Sciatic nerve (tissue), 2 donors: ENCODE measurements around the gene PAQR4. TPM values are rescaled to one million over a fixed set of nuclear protein-coding genes. Genes with fewer than 3 reads are reported as not detected.

ENCODE experiments used
- ATAC-seq: fragments of 200-7000 bp; cut with Tn5 transposase; one replicate; pipeline ENCODE4 v1.9.1; 2020; ENCODE audit warnings: mild to moderate bottlenecking, moderate library complexity
- DNase-seq: peaks from one replicate; pipeline ENCODE4 v3.0.0-alpha.2; 2020; ENCODE audit warnings: low spot score
- intact Hi-C: fragments of 100-400 bp; cut with DNase I; formaldehyde crosslinking; loops from one replicate; pipeline ENCODE4 v1.14.2; 2022
- total RNA-seq: library from RNA; stranded (reverse); fragmentation: NEBNext Ultra II Directional; extraction: Animal tissue kit (Norgen Biotek cat#: 25700); gene quantifications from one replicate; pipeline ENCODE4 v1.2.1, GENCODE V29; 2021
- donor health status: DM: no; HTN: no; CAD: no.
- donor health status: DM: no; HTN: no; CAD: no.

The PAQR4 gene
- total RNA-seq, 1 donor from 2014 or later = 6.6 TPM

DNA sequence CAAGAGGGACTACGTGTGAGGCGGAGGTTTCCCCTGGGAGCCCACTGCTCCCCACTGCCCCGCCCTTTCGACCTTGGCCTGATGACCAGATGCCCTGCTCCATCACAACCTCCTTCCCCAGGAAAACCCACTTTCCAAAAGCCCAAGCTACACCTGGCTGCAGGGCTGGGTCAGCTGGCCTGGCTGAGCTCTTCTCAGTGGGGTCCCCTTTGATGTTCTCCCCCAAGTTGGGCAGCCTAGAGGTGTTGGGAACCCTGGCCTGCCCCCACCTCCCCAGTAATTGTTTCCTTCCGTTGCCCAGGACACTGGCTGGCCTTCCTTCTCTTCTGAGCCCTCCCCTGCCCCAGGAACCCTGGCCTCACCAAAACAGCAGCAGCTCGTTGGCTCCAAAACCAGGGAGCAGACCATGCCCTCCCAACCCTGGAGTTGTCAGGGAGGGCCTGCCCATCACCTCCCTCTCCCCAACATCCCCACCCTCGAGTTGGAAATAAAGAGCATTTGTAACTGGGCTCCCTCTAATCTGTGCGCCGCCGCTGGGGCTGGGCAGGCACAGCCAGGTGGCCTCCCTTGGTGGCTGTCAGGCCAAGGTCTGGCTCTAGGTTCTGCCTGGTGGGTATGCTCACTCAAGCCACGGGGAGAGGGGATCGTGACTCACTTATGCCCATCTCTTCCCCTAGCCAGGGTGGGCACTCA, 45.0 kb downstream of the PAQR4 start:
- intact Hi-C loops = no loop called here
- ATAC-seq = no peak
- no peak for DNase-seq

DNA sequence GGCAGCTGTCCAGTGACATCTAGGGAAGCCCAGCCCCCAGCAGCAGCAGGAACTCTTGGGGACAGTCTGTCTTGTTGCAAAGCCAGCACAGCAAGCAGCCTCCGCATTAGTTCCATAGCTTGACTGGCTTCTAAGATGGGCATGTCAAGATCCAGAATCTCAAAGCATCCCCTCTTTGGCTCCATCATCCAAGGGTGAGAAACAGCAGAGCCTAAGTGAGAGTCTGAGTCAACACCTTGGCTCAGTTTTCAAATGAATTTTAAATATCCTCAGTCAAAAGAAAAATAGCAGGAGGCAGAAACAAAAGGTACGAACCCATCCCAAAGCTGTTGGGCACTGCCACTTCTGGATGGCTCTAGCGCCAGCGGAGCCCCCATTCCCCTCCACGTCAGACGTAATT, 45.8 kb downstream of the PAQR4 start:
- intact Hi-C loops = no loop called here
- ATAC-seq (no peak), DNase-seq (no peak)

DNA sequence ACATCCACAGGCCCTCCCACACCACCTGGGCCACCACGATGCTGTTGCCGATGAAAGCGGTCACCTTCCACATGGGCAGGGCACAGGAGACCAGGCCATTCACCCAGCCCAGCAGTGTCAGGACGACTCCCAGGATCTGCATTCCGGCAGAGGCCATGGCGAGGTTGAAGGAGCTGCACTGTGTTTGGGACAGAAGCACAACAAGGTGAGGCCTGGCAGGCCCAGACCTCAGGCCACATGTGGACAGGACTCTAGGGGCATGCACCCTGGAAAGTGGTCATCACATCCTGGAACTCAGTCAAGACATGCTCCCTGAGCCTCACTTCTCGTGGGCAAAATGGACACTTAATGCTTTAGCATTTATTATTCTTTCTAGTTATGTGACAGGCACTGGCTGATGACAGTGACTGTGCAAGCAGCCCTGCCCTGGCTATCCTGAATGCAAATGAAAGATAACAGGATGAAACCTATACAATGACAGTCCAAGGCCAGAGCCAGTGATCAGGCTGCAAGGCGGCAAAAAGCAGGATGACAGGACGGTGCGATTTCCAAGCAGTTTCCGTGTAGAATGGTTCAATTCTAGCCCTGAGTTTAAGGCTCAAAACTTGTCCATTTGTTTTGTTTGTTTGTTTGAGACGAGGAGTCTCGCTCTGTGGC, 46.8 kb downstream of the PAQR4 start:
- DNase-seq (no peak), ATAC-seq (no peak)
- intact Hi-C loops = no loop called here

DNA sequence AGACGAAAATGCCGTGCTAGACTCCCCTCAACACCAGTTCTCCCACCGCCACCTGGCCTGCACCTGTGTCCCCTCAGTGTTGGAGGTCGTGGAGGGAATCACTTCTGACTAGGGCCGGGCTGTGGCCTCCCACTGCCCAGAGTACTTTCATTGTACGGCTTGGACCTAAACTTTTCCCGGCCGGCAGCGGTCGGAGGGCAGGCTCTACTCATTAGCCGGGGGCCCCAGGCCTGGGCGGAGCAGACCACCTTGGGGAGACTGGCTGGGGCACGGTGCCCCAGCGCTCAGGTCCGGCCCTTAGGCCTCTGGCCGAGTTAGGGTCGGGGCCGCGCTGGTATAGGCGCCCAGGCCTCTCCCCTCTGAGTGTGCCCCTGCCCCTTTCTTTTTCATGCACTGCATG, 48.2 kb downstream of the PAQR4 start:
- ATAC-seq (no peak), DNase-seq (no peak)
- intact Hi-C loops = no loop called here

DNA sequence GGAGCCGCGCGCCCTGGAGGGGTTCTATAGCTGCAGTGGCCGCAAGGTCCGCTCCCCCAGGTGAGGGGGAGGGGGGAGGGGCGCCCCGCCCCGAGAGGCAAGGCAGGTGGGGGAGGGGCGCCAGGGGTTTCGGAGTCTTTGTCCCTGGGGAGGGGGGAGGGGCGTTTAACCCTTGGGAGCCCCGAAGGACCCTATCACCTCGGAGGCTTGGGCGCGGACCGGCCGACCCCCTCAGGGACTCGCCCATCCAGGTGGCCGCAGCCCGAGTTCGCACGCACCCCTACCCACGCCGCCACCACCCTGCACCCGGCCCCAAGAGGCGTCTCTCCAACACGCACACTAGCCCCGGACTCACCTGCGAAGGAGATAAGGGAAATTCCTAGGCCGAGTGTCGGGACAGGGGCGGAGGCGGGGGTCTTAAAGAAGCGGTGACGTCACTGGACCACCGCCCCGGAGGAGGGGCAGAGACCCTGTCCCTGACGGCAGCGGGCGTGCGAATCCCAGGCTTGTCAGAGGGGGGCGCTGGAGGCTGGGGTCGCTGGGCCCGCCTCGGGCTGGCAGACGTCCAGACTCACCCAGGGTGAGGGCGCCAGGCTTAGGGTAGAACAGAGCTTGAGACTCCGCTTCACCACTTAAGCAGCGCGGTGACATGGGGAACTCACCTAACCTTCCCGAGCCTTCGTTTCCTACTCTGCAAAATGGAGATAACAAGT, 48.8 kb downstream of the PAQR4 start, which contains the start of gene CLDN6:
Gene CLDN6, minus strand, starts transcription at position 390 of the 713 bp plus-strand sequence. CDS start 2,162 bp downstream, outside the sequence.
- no peak for ATAC-seq
- no peak for DNase-seq
- intact Hi-C loops = no loop called here

DNA sequence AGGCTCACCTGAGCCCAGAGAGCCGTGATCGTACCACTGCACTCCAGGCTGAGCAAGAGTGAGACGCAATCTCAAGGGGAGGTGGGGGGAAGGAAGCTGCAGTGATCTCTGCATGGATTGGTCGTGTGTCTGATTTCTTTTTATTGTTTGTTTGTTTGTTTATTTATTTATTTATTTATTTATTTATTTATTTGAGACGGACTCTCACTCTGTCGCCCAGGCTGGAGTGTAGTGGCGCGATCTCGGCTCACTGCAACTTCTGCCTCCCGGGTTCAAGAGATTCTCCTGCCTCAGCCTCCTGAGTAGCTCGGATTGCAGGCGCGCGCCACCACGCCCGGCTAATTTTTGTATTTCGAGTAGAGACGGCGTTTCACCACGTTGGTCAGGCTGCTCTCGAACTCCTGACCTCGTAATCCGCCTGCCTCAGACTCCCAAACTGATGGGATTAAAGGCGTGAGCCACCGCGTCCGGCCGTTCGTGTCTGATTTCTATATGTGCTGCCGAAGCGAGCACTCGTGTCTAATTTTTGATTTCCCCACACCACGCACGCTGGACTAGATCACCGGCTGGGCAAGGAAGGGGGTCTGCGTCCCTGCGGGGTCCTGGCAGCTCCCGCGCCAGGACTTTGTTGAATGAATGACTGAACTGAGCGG, 50.6 kb downstream of the PAQR4 start:
- DNase-seq = no peak
- intact Hi-C loops = no loop called here
- no peak for ATAC-seq

DNA sequence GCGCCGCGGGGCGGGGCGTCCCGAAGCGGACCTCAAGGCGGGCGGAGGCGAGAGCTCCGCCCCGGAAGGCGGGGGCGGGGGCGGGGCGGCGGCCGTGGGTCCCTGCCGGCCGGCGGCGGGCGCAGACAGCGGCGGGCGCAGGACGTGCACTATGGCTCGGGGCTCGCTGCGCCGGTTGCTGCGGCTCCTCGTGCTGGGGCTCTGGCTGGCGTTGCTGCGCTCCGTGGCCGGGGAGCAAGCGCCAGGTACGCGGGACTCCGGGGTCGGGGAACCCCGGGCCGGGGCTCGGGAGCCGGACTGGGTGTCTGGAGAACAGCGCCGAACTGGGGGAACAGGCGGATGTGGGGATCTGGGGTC, 51.1 kb downstream of the PAQR4 start, which contains the start of gene TNFRSF12A:
Gene TNFRSF12A, plus strand, starts transcription at position 122 of the 357 bp plus-strand sequence. Its CDS starts 30 bp downstream, at position 152.
- DNase-seq (peak; percentile 83), ATAC-seq (peak; percentile 3)
- intact Hi-C loops = no loop called here

DNA sequence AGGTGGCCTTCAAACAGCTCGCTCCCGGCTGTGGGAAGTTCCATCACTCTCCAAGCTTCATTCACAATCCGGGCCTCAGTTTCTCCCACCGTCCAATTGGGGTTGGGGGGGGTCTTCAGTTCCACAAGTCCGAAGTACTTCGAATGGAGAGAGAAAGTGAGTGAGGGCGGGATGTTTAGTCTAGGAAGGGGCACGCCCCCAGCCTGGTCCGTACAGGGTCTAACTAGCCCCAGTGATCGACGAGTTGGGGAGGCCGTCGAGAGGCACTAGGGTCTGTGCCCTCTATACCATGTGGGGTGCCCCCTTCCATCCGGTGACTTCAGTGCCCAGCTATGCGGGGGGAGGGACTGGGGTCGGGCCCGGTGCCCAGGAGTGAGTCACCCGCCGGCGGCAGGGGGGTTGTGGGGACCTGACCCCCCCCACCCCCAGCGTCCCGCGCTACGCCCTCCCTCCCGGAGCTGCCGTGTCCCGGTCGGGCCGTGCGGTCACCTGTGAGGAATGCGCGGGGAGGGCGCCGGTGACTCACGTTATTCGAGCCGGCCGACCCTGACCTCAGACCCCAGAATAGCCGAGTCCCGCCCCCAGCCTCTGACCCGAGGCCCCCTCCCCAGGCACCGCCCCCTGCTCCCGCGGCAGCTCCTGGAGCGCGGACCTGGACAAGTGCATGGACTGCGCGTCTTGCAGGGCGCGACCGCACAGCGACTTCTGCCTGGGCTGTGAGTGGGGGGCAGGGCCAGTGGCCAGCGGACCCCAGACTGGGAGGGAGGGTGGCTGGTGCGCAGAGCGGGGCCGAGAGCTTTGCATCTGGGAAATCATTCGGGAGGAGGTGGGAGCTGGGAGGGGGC, 51.7 kb downstream of the PAQR4 start:
- ATAC-seq (peak; percentile 8), DNase-seq (peak; percentile 88)
- intact Hi-C loops = no loop called here

DNA sequence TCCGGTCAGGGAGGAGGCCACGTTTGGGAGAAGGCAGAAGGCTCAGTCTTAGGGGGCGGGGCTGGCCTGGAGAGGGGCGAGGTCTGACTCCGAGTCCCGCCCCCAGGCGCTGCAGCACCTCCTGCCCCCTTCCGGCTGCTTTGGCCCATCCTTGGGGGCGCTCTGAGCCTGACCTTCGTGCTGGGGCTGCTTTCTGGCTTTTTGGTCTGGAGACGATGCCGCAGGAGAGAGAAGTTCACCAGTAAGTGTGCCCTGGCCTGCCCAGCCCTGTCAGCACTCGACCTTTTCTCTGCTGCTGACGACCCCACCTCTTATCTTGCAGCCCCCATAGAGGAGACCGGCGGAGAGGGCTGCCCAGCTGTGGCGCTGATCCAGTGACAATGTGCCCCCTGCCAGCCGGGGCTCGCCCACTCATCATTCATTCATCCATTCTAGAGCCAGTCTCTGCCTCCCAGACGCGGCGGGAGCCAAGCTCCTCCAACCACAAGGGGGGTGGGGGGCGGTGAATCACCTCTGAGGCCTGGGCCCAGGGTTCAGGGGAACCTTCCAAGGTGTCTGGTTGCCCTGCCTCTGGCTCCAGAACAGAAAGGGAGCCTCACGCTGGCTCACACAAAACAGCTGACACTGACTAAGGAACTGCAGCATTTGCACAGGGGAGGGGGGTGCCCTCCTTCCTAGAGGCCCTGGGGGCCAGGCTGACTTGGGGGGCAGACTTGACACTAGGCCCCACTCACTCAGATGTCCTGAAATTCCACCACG, 52.5 kb downstream of the PAQR4 start:
- peak; percentile 88 for DNase-seq
- intact Hi-C loops = no loop called here

DNA sequence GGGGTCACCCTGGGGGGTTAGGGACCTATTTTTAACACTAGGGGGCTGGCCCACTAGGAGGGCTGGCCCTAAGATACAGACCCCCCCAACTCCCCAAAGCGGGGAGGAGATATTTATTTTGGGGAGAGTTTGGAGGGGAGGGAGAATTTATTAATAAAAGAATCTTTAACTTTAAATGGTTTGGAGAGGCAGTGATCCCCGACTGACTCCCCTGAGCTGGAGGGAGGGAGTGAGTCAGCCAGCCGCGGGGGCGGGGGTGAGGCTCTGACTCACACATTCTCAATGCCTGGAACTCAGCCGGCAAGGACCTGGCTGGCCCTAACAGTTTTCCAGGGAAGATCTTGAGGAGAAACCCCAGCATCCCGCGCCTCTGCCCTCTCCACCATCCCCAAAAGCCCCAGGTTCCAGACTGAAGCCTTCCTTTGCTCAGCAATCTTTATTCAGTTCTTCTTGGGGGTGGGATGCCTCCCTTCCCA, 53.1 kb downstream of the PAQR4 start:
- ATAC-seq (peak; percentile 79), DNase-seq (peak; percentile 93)
- intact Hi-C loops = no loop called here

More for the DNA sequence above, 52.5 kb downstream of the PAQR4 start:
- ATAC-seq = peak; percentile 44

DNA sequence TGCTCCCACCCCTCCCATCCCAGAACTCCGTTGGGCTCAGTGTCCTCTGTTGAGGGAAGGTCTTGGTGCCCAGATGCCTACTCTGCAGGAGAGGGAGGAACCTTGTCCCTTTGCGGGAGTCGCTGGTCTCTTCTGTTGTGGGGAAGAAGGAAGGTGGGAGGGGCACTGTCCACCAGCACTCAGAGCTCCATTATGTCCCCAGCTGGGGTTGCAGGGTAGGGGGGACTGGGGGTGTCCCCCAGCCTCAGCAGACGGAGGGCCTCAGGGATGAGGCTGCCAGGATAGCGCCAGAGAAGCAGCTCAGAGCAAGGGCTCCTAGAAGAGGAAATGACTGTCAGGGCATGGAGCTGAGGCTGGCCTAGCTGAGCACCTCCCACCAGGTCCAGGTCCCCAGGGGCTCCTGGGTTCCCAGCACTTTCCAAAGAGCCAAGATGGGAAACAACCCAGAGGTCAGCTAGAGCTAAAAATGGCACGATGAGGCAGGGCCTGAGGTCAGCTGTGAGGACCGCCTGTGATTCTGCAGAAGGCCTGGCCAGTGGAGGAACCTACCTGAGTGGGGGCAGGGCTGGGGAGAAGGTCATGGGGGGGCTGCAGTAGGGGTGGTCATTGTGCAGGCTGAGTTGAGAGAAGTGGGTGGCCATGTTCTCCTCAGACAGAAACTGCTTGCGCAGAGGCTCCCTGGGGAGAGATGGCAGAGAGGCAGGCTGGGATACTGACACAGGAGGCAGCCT, 53.7 kb downstream of the PAQR4 start:
- DNase-seq (no peak), ATAC-seq (no peak)
- intact Hi-C loops = no loop called here

Other genes with a start within 250 kb of the PAQR4 start
- gene PRSS27, start 249.1 kb upstream of the PAQR4 start, total RNA-seq = 2.1 TPM
- gene SRRM2, start 216.7 kb upstream of the PAQR4 start, total RNA-seq = 931 TPM
- gene ELOB, start 192.1 kb upstream of the PAQR4 start, total RNA-seq = 228 TPM
- gene PRSS33, start 181.8 kb upstream of the PAQR4 start, total RNA-seq = not detected
- not detected for gene PRSS41, start 170.9 kb upstream of the PAQR4 start, total RNA-seq
- gene PRSS21, start 152.1 kb upstream of the PAQR4 start, total RNA-seq = 0.40 TPM
- not detected for gene ZG16B, start 139.0 kb upstream of the PAQR4 start, total RNA-seq
- 0.36 TPM for gene PRSS22, start 111.2 kb upstream of the PAQR4 start, total RNA-seq
- 17.7 TPM for gene FLYWCH2, start 86.1 kb upstream of the PAQR4 start, total RNA-seq
- gene FLYWCH1, start 57.4 kb upstream of the PAQR4 start, total RNA-seq = 72.5 TPM
- gene KREMEN2, start 5.1 kb upstream of the PAQR4 start, total RNA-seq = not detected
- gene PKMYT1, start 11.1 kb downstream of the PAQR4 start, total RNA-seq = 1.9 TPM
- gene CLDN9, start 43.6 kb downstream of the PAQR4 start, total RNA-seq = 0.53 TPM
- gene CLDN6, start 48.8 kb downstream of the PAQR4 start, total RNA-seq = not detected
- 13.6 TPM for gene TNFRSF12A, start 51.0 kb downstream of the PAQR4 start, total RNA-seq
- gene HCFC1R1, start 54.6 kb downstream of the PAQR4 start, total RNA-seq = 65.9 TPM
- 13.6 TPM for gene THOC6, start 54.7 kb downstream of the PAQR4 start, total RNA-seq
- gene BICDL2, start 67.6 kb downstream of the PAQR4 start, total RNA-seq = 0.22 TPM
- 9.1 TPM for gene MMP25, start 77.2 kb downstream of the PAQR4 start, total RNA-seq
- gene IL32, start 96.3 kb downstream of the PAQR4 start, total RNA-seq = 32.6 TPM
- not detected for gene ZSCAN10, start 129.9 kb downstream of the PAQR4 start, total RNA-seq
- gene ZNF205, start 143.2 kb downstream of the PAQR4 start, total RNA-seq = 12.3 TPM
- gene ZNF213, start 165.7 kb downstream of the PAQR4 start, total RNA-seq = 9.0 TPM
- gene OR1F1, start 218.9 kb downstream of the PAQR4 start, total RNA-seq = not detected